ENCODE data around the gene VPS41. TPM values are rescaled to one million over a fixed set of nuclear protein-coding genes. Genes with fewer than 3 reads are reported as not detected.

The VPS41 gene
- polyA plus RNA-seq, 4 donors: 8.6 to 67.7 (median 14.4) TPM

DNA sequence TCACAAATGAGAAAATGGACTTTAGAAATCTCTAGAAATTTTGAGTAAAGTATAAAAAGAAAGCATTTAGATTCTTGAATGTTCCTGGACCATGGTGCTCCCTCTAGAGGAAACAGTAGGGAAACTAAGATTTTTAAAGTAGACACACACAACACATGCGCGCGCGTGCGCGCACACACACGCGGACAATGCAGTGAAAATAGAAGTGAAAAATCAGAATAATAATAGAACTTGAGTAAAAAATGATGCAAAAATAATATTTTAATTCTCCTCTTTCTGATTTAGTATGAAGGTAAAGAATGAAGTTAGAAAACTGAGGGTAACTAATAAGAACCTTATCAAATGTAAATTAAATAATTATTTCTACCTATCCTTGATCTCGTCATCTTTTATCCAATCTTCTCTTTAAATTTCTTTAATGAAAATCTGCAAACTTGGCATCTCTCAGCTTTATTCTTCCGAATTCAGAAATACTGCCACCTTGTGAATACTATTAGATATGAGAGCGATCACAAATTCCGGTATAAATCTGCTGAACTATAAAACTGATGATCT is 160.9 kb downstream of the VPS41 start:
- Histone ChIP-seq H3K27ac (ENCODE audit: low read depth in 1 of 3, low read length in 2 of 3) (no peak overlapping the region), H3K4me1 (ENCODE audit: control insufficient read depth in 3 of 3, insufficient read depth in 2 of 3, low read depth in 1 of 3, low read length in 2 of 3) (no peaks in the 10 kb centered on the region), H3K4me3 (ENCODE audit: low read depth in 1 of 3, low read length in 3 of 3) (no peak overlapping the region), H3K9me3 (ENCODE audit: control insufficient read depth in 2 of 2, insufficient read depth in 1 of 2, low read depth in 1 of 2, low read length in 1 of 2) (no peaks in the 10 kb centered on the region), H3K36me3 (ENCODE audit: control insufficient read depth in 3 of 3, insufficient read depth in 2 of 3, low read depth in 1 of 3, low read length in 3 of 3) (peaks cover 3 to 12% (median 8%) of the 10 kb centered on the region in 3 donors), H3K27me3 (ENCODE audit: control insufficient read depth in 3 of 3, insufficient read depth in 3 of 3, low read length in 3 of 3) (no peaks in the 10 kb centered on the region)
- WGBS, 3 donors: 91 to 97% (median 97%) methylated on average over 12 of the region's 12 CpGs
- FAIRE-seq (no peak), DNase-seq (no peak)

- FAIRE-seq: no peak
- Histone ChIP-seq H3K9me3 (ENCODE audit: control insufficient read depth in 2 of 2, insufficient read depth in 1 of 2, low read depth in 1 of 2, low read length in 1 of 2) (no peaks in the 10 kb centered on the region), H3K27ac (ENCODE audit: low read depth in 1 of 3, low read length in 2 of 3) (no peak overlapping the region), H3K4me1 (ENCODE audit: control insufficient read depth in 3 of 3, insufficient read depth in 2 of 3, low read depth in 1 of 3, low read length in 2 of 3) (no peaks in the 10 kb centered on the region), H3K4me3 (ENCODE audit: low read depth in 1 of 3, low read length in 3 of 3) (no peak overlapping the region), H3K27me3 (ENCODE audit: control insufficient read depth in 3 of 3, insufficient read depth in 3 of 3, low read length in 3 of 3) (no peaks in the 10 kb centered on the region), H3K36me3 (ENCODE audit: control insufficient read depth in 3 of 3, insufficient read depth in 2 of 3, low read depth in 1 of 3, low read length in 3 of 3) (peaks cover 3 to 12% (median 6%) of the 10 kb centered on the region in 3 donors)
- 90 to 94% (median 92%) methylated on average over 7 of the region's 7 CpGs for WGBS, 3 donors
- no peak for DNase-seq
These were observed 162.6 kb downstream of the VPS41 start for GRCh38 chr7:38746438-38746837.

DNA sequence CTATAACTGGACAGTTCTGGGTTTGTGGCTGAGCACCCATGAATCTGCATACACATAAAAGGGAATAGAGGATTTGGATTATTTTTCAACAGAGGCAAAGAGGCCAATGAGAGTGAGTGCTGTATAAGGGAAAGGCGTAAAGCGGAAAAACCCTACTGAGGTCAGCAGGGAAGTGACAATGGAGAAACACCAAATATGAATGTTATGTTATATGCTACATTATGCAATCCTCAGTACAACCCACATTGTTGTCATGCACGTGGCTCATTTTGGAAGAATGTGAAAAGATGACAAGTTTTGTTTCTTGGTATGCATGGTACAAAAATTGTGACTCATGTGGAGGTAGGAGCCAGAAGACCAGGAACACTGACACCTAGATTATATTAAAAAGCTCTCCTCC is 164.2 kb downstream of the VPS41 start:
- 84 to 91% (median 90%) methylated on average over 3 of the region's 3 CpGs for WGBS, 3 donors
- DNase-seq: no peak
- no peak for FAIRE-seq
- Histone ChIP-seq H3K9me3 (ENCODE audit: control insufficient read depth in 2 of 2, insufficient read depth in 1 of 2, low read depth in 1 of 2, low read length in 1 of 2) (no peaks in the 10 kb centered on the region), H3K27ac (ENCODE audit: low read depth in 1 of 3, low read length in 2 of 3) (no peak overlapping the region), H3K4me3 (ENCODE audit: low read depth in 1 of 3, low read length in 3 of 3) (no peak overlapping the region), H3K36me3 (ENCODE audit: control insufficient read depth in 3 of 3, insufficient read depth in 2 of 3, low read depth in 1 of 3, low read length in 3 of 3) (peaks cover 3 to 13% (median 12%) of the 10 kb centered on the region in 3 donors), H3K4me1 (ENCODE audit: control insufficient read depth in 3 of 3, insufficient read depth in 2 of 3, low read depth in 1 of 3, low read length in 2 of 3) (no peaks in the 10 kb centered on the region), H3K27me3 (ENCODE audit: control insufficient read depth in 3 of 3, insufficient read depth in 3 of 3, low read length in 3 of 3) (no peaks in the 10 kb centered on the region)

- FAIRE-seq (no peak), DNase-seq (no peak)
- Histone ChIP-seq H3K27me3 (ENCODE audit: control insufficient read depth in 3 of 3, insufficient read depth in 3 of 3, low read length in 3 of 3) (no peaks in the 10 kb centered on the region), H3K27ac (ENCODE audit: low read depth in 1 of 3, low read length in 2 of 3) (no peak overlapping the region), H3K4me3 (ENCODE audit: low read depth in 1 of 3, low read length in 3 of 3) (no peak overlapping the region), H3K36me3 (ENCODE audit: control insufficient read depth in 3 of 3, insufficient read depth in 2 of 3, low read depth in 1 of 3, low read length in 3 of 3) (peaks cover 3 to 15% (median 12%) of the 10 kb centered on the region in 3 donors), H3K9me3 (ENCODE audit: control insufficient read depth in 2 of 2, insufficient read depth in 1 of 2, low read depth in 1 of 2, low read length in 1 of 2) (no peaks in the 10 kb centered on the region), H3K4me1 (ENCODE audit: control insufficient read depth in 3 of 3, insufficient read depth in 2 of 3, low read depth in 1 of 3, low read length in 2 of 3) (no peaks in the 10 kb centered on the region)
- WGBS, 3 donors: 61 to 70% (median 69%) methylated on average over 1 of the region's 1 CpG
These were observed 165.1 kb downstream of the VPS41 start for GRCh38 chr7:38743899-38744298.

DNA sequence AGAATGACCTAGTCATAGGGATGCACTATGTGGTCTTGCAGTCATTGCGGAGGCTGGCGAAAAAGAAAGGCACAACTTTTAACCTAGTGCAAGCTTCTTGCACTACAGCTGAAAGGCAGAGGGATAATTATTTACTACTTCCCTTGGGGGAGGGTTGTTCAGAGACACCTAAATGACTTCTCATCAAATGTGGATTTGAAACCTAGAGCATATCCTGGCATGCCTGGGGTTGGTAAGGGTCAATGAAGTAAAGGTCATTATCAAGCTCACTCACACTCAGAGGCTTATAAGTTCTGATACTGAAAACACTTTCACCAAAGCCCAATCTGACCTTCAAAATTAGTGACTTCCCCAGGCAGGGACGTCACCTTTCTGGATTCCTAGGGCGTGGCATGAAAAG is 168.9 kb downstream of the VPS41 start:
- FAIRE-seq (no peak), DNase-seq (no peak)
- no peaks in the 10 kb centered on the region for H3K27me3 ChIP-seq (ENCODE audit: control insufficient read depth in 3 of 3, insufficient read depth in 3 of 3, low read length in 3 of 3)
- H3K4me3 ChIP-seq (ENCODE audit: low read depth in 1 of 3, low read length in 3 of 3): no peak overlapping the region
- no peaks in the 10 kb centered on the region for H3K9me3 ChIP-seq (ENCODE audit: control insufficient read depth in 2 of 2, insufficient read depth in 1 of 2, low read depth in 1 of 2, low read length in 1 of 2)
- no peaks in the 10 kb centered on the region for H3K4me1 ChIP-seq (ENCODE audit: control insufficient read depth in 3 of 3, insufficient read depth in 2 of 3, low read depth in 1 of 3, low read length in 2 of 3)
- 89 to 92% (median 91%) methylated on average over 4 of the region's 4 CpGs for WGBS, 3 donors
- no peak overlapping the region for H3K27ac ChIP-seq (ENCODE audit: low read depth in 1 of 3, low read length in 2 of 3)
- peaks cover 3 to 18% (median 16%) of the 10 kb centered on the region in 3 donors for H3K36me3 ChIP-seq (ENCODE audit: control insufficient read depth in 3 of 3, insufficient read depth in 2 of 3, low read depth in 1 of 3, low read length in 3 of 3)

- peaks cover 0 to 16% (median 9%) of the 10 kb centered on the region in 3 donors for H3K36me3 ChIP-seq (ENCODE audit: control insufficient read depth in 3 of 3, insufficient read depth in 2 of 3, low read depth in 1 of 3, low read length in 3 of 3)
- no peaks in the 10 kb centered on the region for H3K27me3 ChIP-seq (ENCODE audit: control insufficient read depth in 3 of 3, insufficient read depth in 3 of 3, low read length in 3 of 3)
- H3K4me1 ChIP-seq (ENCODE audit: control insufficient read depth in 3 of 3, insufficient read depth in 2 of 3, low read depth in 1 of 3, low read length in 2 of 3): no peaks in the 10 kb centered on the region
- no peaks in the 10 kb centered on the region for H3K9me3 ChIP-seq (ENCODE audit: control insufficient read depth in 2 of 2, insufficient read depth in 1 of 2, low read depth in 1 of 2, low read length in 1 of 2)
- WGBS, 3 donors: 78 to 93% (median 88%) methylated on average over 4 of the region's 4 CpGs
- H3K4me3 ChIP-seq (ENCODE audit: low read depth in 1 of 3, low read length in 3 of 3): no peak overlapping the region
- no peak overlapping the region for H3K27ac ChIP-seq (ENCODE audit: low read depth in 1 of 3, low read length in 2 of 3)
- DNase-seq: no peak
- FAIRE-seq: no peak
These were observed 172.9 kb downstream of the VPS41 start for GRCh38 chr7:38736138-38736537.

DNA sequence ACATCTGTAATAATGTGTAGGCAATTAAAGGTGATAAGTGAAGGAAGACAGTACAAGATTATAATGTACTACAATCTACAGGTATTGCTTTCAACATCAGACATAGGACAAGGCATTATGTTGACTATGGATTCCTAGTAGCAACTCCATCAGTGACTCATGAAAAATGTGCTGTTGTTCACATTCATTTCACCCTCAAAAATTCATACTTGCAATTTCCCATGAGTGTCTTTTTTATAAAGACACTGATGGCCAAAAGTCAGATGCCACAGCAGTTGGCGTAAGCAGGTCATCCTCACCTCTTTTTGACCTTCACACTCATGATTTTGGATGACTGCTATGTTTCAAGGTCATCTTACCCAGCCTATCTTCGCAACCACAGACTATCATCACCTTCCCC is 177.8 kb downstream of the VPS41 start:
- no peaks in the 10 kb centered on the region for H3K4me1 ChIP-seq (ENCODE audit: control insufficient read depth in 3 of 3, insufficient read depth in 2 of 3, low read depth in 1 of 3, low read length in 2 of 3)
- peaks cover 0 to 17% (median 7%) of the 10 kb centered on the region in 3 donors for H3K36me3 ChIP-seq (ENCODE audit: control insufficient read depth in 3 of 3, insufficient read depth in 2 of 3, low read depth in 1 of 3, low read length in 3 of 3)
- WGBS, 3 donors: 97 to 98% (median 98%) methylated on average over 2 of the region's 2 CpGs
- no peak overlapping the region for H3K4me3 ChIP-seq (ENCODE audit: low read depth in 1 of 3, low read length in 3 of 3)
- no peaks in the 10 kb centered on the region for H3K9me3 ChIP-seq (ENCODE audit: control insufficient read depth in 2 of 2, insufficient read depth in 1 of 2, low read depth in 1 of 2, low read length in 1 of 2)
- H3K27ac ChIP-seq (ENCODE audit: low read depth in 1 of 3, low read length in 2 of 3): no peak overlapping the region
- H3K27me3 ChIP-seq (ENCODE audit: control insufficient read depth in 3 of 3, insufficient read depth in 3 of 3, low read length in 3 of 3): no peaks in the 10 kb centered on the region
- no peak for FAIRE-seq
- DNase-seq: no peak

- Histone ChIP-seq H3K4me3 (ENCODE audit: low read depth in 1 of 3, low read length in 3 of 3) (no peak overlapping the region), H3K27ac (ENCODE audit: low read depth in 1 of 3, low read length in 2 of 3) (no peak overlapping the region), H3K27me3 (ENCODE audit: control insufficient read depth in 3 of 3, insufficient read depth in 3 of 3, low read length in 3 of 3) (no peaks in the 10 kb centered on the region), H3K9me3 (ENCODE audit: control insufficient read depth in 2 of 2, insufficient read depth in 1 of 2, low read depth in 1 of 2, low read length in 1 of 2) (no peaks in the 10 kb centered on the region), H3K4me1 (ENCODE audit: control insufficient read depth in 3 of 3, insufficient read depth in 2 of 3, low read depth in 1 of 3, low read length in 2 of 3) (no peaks in the 10 kb centered on the region), H3K36me3 (ENCODE audit: control insufficient read depth in 3 of 3, insufficient read depth in 2 of 3, low read depth in 1 of 3, low read length in 3 of 3) (peaks cover 0 to 23% (median 5%) of the 10 kb centered on the region in 3 donors)
- FAIRE-seq (no peak), DNase-seq (no peak)
- WGBS, 3 donors: 91 to 96% (median 93%) methylated on average over 3 of the region's 3 CpGs
These were observed 180.8 kb downstream of the VPS41 start for GRCh38 chr7:38728145-38728544.

Measured in small intestine (tissue), 7 donors.